ENCODE data around the gene SLC38A1. TPM values are rescaled to one million over a fixed set of nuclear protein-coding genes. Genes with fewer than 3 reads are reported as not detected.

The SLC38A1 gene
- total and polyA plus RNA-seq, 4 donors: 13.7 to 60.3 (median 26.4) TPM

DNA sequence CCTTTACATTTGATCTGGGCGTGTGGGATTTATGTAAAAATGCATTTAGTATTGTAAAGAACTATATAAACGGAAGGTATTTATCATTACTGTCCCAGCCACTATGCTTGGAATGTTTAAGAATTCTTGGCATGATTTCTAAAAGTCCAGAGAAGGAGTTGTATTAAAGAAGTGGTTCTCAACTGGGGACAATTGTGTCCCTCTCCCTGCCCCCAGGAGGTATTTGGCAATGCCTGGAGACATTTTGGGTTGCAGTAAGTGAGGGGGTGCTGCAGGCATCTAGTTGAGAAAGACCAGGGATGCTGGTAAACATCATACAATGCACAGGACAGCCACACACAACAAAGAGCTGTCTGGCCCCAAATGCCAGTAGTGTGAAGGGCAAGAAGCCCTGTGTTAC is 7.2 kb downstream of the SLC38A1 start:
- 71 to 76% methylated on average over 2 of the region's 2 CpGs for WGBS, 2 donors
- H3K27ac ChIP-seq (ENCODE audit: low read depth in 1 of 2, low read length in 1 of 2): peak overlapping the region in 1 of 2 donors; percentile 41
- no peak overlapping the region for H3K9ac ChIP-seq (ENCODE audit: insufficient read depth in 1 of 2, low read length in 2 of 2)
- no peak for DNase-seq
- TF ChIP-seq, protein P1, sequence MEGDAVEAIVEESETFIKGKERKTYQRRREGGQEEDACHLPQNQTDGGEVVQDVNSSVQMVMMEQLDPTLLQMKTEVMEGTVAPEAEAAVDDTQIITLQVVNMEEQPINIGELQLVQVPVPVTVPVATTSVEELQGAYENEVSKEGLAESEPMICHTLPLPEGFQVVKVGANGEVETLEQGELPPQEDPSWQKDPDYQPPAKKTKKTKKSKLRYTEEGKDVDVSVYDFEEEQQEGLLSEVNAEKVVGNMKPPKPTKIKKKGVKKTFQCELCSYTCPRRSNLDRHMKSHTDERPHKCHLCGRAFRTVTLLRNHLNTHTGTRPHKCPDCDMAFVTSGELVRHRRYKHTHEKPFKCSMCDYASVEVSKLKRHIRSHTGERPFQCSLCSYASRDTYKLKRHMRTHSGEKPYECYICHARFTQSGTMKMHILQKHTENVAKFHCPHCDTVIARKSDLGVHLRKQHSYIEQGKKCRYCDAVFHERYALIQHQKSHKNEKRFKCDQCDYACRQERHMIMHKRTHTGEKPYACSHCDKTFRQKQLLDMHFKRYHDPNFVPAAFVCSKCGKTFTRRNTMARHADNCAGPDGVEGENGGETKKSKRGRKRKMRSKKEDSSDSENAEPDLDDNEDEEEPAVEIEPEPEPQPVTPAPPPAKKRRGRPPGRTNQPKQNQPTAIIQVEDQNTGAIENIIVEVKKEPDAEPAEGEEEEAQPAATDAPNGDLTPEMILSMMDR (IDR thresholded peaks at IDR 0.05; ENCODE audit: control extremely low read depth, extremely low read depth): no peak
- H3K4me1 ChIP-seq (ENCODE audit: control insufficient read depth in 5 of 5, insufficient read depth in 5 of 5, low read length in 5 of 5): peaks cover 0 to 17% (median 0%) of the 10 kb centered on the region in 5 donors
- no peaks in the 10 kb centered on the region for H3K36me3 ChIP-seq (ENCODE audit: control insufficient read depth in 4 of 4, insufficient read depth in 4 of 4, low read length in 4 of 4)
- H3K4me3 ChIP-seq: no peak overlapping the region
- no peak for ATAC-seq (ENCODE audit: insufficient read depth, low FRiP score)
- H3K27me3 ChIP-seq (ENCODE audit: control insufficient read depth in 3 of 3, insufficient read depth in 3 of 3, low read length in 2 of 3): peaks cover 0 to 25% (median 20%) of the 10 kb centered on the region in 3 donors
- H3K9me3 ChIP-seq (ENCODE audit: control insufficient read depth in 4 of 4, insufficient read depth in 3 of 4, low read length in 3 of 4): no peaks in the 10 kb centered on the region

DNA sequence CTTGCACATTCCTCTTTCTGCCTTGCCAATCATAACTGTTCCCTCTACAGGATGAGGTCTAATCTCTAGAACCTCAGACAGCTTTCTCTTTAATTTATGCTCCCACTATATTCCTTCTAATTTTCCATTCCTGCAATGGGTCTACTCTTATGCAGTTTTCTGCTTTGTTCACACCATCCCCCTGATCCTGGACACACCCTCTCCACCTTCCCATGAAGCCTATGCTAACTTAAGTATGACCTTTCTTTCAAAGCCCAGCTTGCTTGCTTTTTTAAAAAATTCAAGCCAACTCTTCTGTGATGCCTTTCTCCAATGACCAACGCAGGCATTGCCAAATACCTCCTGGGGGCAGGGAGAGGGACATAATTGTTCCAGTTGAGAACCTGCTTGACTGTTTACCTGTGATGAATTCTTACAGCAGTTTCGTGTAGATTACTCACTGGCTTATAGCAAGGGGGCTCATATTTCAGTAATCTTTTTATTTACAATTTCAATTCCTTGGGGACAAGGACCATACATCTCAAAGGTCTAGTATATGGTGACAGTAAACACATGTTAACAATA is 7.8 kb downstream of the SLC38A1 start:
- Histone ChIP-seq H3K4me1 (ENCODE audit: control insufficient read depth in 5 of 5, insufficient read depth in 5 of 5, low read length in 5 of 5) (peaks cover 0 to 17% (median 0%) of the 10 kb centered on the region in 5 donors), H3K27ac (ENCODE audit: low read depth in 1 of 2, low read length in 1 of 2) (peak overlapping the region in 1 of 2 donors; percentile 81), H3K9ac (ENCODE audit: insufficient read depth in 1 of 2, low read length in 2 of 2) (no peak overlapping the region), H3K36me3 (ENCODE audit: control insufficient read depth in 4 of 4, insufficient read depth in 4 of 4, low read length in 4 of 4) (no peaks in the 10 kb centered on the region), H3K4me3 (no peak overlapping the region), H3K9me3 (ENCODE audit: control insufficient read depth in 4 of 4, insufficient read depth in 3 of 4, low read length in 3 of 4) (no peaks in the 10 kb centered on the region), H3K27me3 (ENCODE audit: control insufficient read depth in 3 of 3, insufficient read depth in 3 of 3, low read length in 2 of 3) (peaks cover 0 to 19% (median 14%) of the 10 kb centered on the region in 3 donors)
- DNase-seq (peak in 2 of 3 donors; percentile 6 to 10), ATAC-seq (ENCODE audit: insufficient read depth, low FRiP score) (no peak)
- 58 to 68% methylated on average over 2 of the region's 2 CpGs for WGBS, 2 donors
- TF ChIP-seq, protein P1 (IDR thresholded peaks at IDR 0.05; ENCODE audit: control extremely low read depth, extremely low read depth): no peak

- TF ChIP-seq, protein P1 (IDR thresholded peaks at IDR 0.05; ENCODE audit: control extremely low read depth, extremely low read depth): no peak
- Histone ChIP-seq H3K36me3 (ENCODE audit: control insufficient read depth in 4 of 4, insufficient read depth in 4 of 4, low read length in 4 of 4) (no peaks in the 10 kb centered on the region), H3K4me3 (no peak overlapping the region), H3K9ac (ENCODE audit: insufficient read depth in 1 of 2, low read length in 2 of 2) (no peak overlapping the region), H3K27me3 (ENCODE audit: control insufficient read depth in 3 of 3, insufficient read depth in 3 of 3, low read length in 2 of 3) (peaks cover 0 to 12% (median 8%) of the 10 kb centered on the region in 3 donors), H3K9me3 (ENCODE audit: control insufficient read depth in 4 of 4, insufficient read depth in 3 of 4, low read length in 3 of 4) (peaks cover 0 to 2% (median 0%) of the 10 kb centered on the region in 4 donors), H3K4me1 (ENCODE audit: control insufficient read depth in 5 of 5, insufficient read depth in 5 of 5, low read length in 5 of 5) (peaks cover 0 to 17% (median 0%) of the 10 kb centered on the region in 5 donors), H3K27ac (ENCODE audit: low read depth in 1 of 2, low read length in 1 of 2) (peak overlapping the region in 1 of 2 donors; percentile 81)
- ATAC-seq (ENCODE audit: insufficient read depth, low FRiP score) (no peak), DNase-seq (peak in 2 of 3 donors; percentile 10 to 13)
- 65 to 75% methylated on average over 5 of the region's 5 CpGs for WGBS, 2 donors
These were observed 8.5 kb downstream of the SLC38A1 start for GRCh38 chr12:46260124-46260912.
